Frontal cortex (tissue), 4 donors: Measurements from ENCODE around the gene NDUFB1. TPM values are rescaled to one million over a fixed set of nuclear protein-coding genes. Genes with fewer than 3 reads are reported as not detected.

Experiments
- DNase-seq, 2 donors: peaks; one replicate each; pipeline ENCODE4 v3.0.0; 2012; ENCODE audit warnings: low spot score in 2 of 2
- FAIRE-seq: peaks from 2 replicates; lab custom pipeline; 2012; peaks lifted over from hg19 to GRCh38; lab: Jason Lieb, UNC
- total RNA-seq: library from RNA; depleted of rRNA; stranded (reverse); fragments of >200 nt; gene quantifications from one replicate; pipeline ENCODE4 v1.2.3, GENCODE V29; 2014
- donor health status: control.
- donor health status: control.
- donor health status: control.

NDUFB1 gene
- total RNA-seq = 189 TPM

DNA sequence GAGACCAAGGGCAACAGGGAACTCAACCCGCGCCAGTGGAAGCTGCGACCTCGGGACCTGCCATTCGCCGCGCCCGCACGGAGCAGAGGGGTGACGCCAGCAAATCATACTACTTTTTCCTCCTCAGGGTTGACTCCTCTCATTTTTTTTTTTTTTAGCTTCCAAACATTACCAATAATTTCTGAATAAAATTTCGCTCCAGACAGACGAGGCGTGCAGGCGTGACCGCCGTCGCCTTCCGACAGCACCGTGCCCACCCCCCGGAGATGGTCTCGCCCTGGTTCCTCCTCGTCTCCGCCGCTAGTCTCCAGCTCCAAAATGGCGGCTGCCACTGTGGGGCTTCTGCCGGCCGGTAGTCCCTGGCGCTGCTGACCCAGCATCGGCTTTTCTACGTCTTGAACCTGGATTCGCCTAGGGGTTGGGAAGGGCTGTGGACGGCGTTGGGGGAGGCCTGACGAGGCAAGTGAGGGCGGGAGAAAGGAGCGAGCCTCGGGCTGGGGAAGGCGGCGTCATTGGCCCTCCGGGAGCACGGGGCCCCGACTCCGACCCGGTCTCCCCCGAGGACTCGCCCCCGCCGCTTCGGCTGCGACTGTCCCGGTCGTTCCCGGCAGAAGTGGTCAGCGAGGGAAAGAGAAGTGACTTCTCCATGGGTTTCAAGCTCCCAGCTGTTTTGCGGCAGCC is at the start of gene NDUFB1, which contains the start of gene CPSF2:
Gene NDUFB1, minus strand, starts transcription at position 37 of the 681 bp plus-strand sequence. CDS start 4,069 bp downstream, outside the sequence.
Gene CPSF2, plus strand, starts transcription at position 300 of the 681 bp plus-strand sequence. CDS start 9,016 bp downstream, outside the sequence.
- FAIRE-seq (no peak), DNase-seq (peak; percentile 79 to 89)

DNA sequence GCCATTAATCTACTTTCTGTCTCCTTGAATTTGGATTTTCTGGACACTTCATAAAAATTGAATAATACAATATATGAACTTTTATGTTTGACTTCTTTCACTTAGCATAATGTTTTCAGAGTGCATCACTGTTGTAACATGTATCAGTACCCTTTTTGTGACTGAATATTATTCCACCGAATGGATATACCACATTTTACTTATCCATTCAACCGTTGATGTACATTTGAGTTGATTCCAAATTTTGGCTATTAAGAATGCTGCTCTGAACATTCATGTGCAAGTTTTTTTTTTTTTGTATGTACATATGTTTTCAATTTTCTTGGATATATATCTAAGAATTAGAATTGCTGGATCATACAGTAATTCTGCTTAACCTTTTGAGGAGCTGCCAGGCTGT is 43.5 kb upstream of the NDUFB1 start:
- FAIRE-seq = no peak
- DNase-seq = no peak

DNA sequence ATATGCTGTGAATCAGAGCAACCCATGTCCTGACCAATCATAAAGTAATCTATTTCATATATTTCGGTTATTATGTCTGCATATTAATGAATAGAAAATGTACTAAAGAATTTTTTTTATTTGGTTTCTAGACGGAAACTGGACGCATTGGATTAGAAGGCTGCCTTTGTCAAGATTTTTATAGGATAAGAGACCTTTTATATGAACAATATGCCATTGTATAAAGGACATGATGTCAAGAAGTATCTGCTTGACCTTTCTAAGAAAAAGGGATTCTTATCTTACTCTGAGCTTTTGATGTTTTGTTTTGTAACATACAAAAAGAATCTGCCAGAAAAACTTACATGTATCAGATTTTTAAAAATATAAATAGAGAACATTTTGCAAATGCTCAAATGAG is 40.0 kb upstream of the NDUFB1 start:
- FAIRE-seq = no peak
- DNase-seq = no peak

DNA sequence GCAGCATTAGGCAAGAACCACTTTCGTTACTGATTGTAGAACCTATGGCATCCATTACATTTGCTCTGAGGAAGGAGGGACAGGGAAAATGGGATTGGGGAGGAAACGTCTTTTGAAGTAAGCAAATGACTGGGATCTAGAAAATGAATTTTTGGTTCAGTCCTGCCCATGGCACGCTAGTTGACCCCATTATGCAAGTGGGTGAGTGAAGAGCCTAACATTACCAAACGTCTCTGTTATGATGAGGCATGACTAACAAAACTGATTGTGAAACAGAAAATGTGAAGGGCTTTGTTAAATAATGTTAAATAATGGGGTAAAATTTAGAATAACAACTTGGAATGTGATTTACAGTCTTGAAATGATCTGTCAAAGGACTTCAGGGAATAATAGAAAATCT is 39.1 kb upstream of the NDUFB1 start:
- FAIRE-seq (no peak), DNase-seq (no peak)

DNA sequence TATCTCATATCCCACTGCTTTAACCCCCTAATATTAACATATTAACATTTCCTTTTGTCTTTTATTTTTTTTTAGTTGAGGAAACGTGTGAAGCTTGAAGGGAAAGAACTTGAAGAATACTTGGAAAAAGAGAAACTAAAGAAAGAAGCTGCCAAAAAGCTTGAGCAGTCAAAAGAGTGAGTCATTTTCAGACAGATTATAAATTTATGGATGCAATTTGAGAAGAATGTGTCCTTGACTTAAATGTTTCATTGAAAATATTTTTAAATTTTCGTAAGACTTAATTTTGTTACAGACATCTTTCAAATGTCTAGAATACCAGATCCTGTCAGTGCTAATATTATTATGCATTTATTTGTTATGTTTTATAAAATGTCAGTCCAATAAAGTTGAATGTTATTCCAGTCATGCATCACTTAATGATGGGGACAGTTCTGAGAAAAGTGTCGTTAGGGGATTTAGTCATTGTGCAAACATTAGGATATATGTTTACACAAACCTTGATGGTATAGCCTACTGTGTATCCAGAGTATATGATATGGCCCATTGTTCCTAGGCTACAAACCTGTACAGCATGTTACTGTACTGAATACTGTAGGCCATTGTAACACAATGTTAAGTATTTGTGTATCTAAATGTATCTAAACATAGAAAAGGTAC is 32.9 kb upstream of the NDUFB1 start:
- FAIRE-seq (no peak), DNase-seq (no peak)

DNA sequence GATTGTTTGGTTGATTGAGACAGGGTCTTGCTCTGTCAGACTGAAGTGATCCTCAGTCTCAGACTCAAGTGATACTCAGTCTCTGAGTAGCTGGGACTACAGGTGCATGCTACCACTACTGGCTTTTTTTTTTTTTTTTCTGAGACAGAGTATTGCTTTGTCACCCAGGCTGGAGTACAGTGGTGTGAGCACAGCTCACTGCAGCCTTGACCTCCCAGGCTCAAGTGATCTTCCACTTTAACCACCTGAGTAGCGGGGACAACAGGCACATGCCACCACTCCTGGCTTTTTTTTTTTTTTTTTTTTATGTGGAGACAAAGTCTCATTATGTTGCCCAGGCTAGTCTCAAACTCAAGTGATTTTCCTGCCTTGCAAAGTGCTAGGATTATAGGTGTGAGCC is 32.1 kb upstream of the NDUFB1 start:
- no peak for FAIRE-seq

DNA sequence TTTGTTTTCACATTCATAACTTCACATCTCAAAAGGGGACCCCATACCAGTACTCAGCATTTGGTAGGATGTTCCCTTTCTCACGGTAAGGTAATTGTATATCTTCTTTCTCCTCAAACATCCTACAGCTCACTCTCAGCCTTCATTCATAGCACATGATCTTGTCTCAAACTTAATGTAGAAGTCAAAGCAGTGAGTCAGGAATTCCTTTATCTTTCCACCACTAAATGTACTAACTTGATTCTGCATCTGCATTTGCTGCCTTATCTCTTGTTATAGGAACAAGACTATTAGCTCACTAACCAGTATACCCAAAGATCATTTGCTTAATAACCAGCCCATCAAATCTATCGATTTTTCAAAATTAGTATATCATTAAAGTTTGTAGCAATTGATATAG is 23.2 kb upstream of the NDUFB1 start:
- FAIRE-seq = no peak
- no peak for DNase-seq

More for the DNA sequence above, 32.1 kb upstream of the NDUFB1 start:
- no peak for DNase-seq

DNA sequence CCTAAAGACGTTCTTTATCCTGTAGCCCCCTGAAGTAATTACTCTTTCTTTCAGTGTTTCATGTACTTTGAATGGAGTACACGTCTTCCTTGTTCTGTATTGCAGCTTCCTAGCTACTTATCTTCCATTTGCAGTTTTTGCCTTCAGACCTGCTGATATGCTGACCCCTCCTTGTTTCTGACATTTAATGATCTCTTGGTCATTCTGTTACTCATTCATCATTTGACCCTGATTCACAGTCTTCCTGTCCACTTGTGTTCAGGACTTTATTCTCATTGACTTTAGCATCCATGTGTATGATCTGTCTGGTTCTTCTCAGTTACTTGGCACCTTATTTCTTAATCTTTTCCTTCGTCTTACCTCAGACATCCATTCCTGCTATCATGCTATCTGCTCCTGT is 22.5 kb upstream of the NDUFB1 start:
- no peak for DNase-seq
- no peak for FAIRE-seq

DNA sequence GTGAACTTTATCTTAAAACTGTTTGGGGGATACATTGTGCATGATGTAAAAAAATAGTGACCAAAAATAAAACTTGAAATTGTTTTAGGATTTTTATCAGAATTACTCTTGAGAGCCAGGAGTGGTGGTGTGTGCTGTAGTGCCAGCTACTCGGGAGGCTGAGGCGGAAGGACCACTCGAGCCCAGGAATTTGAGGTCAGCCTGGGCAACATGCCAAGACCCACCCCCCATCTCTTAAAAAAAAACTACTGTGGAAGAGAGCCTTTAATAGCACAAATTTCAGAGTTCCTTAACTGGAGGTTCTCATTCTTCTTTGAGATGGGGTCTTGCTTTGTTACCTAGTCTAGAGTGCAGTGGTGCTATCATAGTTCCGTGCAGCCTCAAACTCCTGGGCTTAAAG is 21.8 kb upstream of the NDUFB1 start:
- FAIRE-seq = no peak

DNA sequence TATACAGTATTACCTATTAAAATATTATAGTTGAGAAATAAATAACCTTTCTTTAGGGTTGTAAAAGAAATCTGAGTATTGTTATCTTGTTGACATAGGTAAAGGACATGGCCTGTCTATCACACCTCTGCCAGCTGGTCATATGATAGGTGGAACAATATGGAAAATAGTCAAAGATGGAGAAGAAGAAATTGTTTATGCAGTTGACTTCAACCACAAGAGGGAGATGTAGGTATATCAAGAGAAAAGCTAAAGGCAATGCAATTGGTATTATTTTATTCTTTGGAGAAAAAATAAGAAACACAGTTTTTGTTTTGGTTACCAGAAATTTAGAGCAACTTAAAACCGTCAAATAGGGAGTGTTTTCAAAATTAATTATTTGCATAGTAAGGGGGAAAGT is 13.8 kb upstream of the NDUFB1 start:
- DNase-seq (no peak), FAIRE-seq (no peak)

More for the DNA sequence above, 21.8 kb upstream of the NDUFB1 start:
- no peak for DNase-seq

DNA sequence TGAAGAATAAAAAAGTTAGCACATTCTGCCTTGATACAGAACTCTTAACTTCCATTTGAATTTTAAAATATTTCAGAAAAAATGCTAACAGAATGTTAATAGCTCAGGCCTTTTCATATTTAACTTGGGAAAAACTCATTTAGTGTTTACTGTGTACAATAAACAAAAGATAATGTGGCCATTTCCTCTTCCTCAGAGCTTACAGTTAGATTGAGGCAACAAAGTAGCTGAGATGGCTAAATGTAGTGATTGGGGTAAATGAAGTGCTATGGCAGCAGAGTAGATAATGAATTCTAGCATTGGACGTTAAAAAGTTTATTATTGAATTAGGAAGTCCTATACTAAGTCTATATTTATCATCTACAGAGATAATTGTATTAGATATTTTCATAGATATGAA is 12.9 kb upstream of the NDUFB1 start:
- DNase-seq (no peak), FAIRE-seq (no peak)

DNA sequence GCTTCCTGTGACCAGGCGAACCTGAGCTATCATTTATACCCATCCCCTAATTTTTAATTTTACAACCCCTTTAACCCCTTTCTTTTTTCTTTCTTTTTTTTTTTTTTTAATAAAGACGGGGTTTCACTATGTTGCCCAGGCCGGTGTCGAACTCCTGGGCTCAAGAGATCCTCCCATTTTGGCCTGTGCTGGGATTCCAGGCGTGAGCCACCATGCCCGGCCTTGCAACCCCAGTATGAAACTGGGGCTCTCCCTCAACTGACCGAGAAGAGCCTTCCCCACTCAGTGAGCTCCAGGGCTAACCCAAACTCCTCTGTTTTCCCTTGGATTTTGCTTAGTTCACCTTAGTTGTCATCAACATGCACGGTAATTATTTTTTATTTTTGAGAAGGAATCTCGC is 1.3 kb upstream of the NDUFB1 start:
- no peak for DNase-seq
- FAIRE-seq = no peak

DNA sequence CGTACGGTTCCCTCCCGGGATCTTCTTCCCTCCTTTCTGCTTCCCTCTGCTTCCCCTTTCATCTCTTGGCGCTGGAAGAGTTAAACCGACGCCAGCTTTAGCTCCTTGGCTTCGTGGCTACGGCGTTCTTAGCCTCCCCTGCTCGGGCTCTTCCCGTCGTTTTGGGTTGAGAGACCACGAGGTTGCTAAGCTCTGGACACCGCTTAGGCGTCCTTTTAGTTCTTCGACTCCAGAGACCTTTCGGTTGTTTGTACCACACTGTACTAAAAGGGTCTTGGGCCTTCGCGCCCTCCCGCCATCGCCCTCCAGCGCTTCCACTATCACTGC is 808 bp upstream of the NDUFB1 start:
- no peak for FAIRE-seq
- peak in 1 of 2 donors; percentile 11 for DNase-seq

DNA sequence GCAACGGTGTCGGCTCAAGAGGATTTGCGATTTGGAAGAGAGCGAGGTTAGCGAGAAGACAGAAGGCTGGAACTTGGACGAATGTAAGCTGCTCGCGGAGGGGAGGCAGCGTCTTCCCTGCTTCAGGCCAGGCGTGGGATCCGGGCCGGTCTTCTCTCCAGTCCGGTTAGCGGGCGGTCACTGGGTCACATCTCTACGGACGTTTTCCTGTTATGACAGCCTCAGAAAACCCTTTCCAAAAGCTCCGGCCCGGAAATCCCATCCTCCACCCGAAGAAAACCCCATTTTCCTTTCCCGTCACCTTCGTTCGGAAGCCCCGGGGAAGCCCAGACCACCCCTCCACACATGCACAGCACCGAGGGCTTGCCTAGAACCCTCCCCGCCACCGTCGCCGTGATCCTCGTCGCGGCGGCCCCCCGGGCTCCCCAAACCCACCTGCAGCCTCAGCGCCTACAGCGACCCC is 268 bp downstream of the NDUFB1 start:
- peak; percentile 33 to 65 for DNase-seq
- FAIRE-seq = no peak

DNA sequence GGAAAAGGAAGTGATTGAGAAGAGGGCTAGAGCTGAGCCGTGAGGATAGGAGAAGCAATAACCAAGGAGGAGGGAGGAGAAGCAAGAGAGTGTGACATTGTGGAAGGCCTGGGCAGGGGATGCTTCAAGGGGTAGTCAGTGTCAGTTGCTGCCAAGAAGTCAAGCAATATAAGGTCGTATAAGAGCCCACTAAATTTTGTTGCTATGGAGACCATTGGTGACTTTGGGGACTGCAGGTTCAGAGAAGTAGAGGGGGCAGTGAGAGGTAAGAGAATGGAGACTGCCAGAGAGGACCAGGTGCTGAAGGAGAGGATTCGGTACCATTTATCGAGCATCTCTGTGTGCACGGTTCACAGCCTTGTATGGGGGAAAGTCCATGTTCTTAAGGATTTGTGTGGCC is 12.0 kb downstream of the NDUFB1 start:
- FAIRE-seq = no peak

DNA sequence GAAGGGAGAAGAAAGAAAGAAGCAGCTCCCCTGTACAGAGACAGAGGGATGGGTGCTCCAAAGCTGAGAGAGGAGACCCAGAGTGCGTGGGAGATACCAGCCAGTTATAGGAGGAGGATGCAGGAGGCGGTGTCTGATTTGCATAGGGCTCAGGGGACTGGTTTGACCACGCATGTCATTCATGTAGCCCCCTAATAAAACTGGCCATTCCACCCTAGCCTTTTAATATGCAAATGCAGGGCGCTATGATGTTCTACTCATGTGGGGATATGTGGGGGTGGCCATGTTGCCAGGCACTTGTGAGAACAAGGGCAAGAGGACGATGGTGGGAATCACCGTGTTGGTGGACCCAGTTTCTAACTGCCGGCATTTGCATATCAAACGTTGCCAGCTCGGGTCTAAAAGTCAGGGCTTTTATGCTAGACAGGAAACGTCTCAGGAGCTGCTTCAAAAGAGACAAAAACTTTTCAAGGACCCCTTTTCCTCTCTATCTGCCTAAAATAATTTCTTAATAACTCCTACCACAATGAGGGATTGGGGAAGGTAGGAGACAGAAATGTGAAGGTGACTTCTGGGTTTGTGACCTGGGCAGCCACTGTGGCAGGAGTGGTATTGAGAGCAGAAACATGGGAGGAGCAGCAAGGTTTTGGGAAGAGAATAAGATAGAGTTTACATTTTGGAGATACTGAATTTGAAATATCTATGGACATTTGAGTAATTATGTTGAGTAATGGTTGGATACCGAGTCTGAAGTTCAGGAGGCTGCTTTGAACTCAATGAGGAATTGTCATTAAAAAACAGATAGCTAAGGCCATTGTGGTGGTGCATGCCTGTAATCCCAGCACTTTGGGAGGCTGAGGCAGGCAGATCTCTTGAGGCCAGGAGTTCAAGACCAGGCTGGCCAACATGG is 12.9 kb downstream of the NDUFB1 start:
- DNase-seq (no peak), FAIRE-seq (no peak)

More for the DNA sequence above, 12.0 kb downstream of the NDUFB1 start:
- no peak for DNase-seq

DNA sequence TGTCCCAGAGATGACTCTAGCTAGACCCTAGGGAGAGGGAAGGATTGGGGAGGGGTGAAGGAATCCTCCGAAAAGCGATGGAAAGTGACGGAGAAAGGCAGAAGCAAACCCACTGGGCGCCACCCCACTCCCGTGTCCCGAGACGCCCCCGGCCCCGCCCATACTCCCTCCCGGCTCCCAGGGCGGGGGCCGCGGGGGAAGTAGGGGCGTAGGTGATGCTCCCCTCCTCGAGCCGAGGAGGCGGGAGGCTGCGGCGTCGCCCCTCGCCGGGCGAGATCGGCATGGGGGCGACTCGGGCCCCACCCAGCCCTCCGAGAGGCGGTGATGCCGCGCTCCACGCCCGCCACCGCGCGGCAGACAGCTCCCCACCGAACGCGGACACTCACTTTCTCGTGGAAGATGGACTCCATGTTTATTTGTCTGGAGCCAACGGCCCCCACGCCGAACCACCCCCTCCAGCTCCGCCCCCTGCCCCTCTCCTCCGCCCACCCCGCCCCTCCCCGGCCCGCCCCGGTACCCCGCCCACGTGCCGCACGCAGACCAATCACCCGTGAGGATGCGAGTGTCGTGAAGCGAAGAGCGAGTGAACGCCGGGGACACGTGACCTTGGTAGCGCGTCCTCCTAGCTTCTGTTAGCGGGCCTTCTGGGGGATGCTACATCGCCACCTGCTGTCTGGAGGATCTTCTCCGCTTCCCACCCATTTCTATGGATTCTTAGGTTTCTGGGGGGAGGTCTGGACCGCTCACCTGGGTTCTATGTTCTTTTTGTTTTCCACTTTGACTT is 15.2 kb downstream of the NDUFB1 start, which contains the start of gene ATXN3:
Gene ATXN3, minus strand, starts transcription at position 440 of the 784 bp plus-strand sequence. Its CDS starts 30 bp downstream, at position 410.
- FAIRE-seq = no peak
- peak; percentile 93 to 95 for DNase-seq

DNA sequence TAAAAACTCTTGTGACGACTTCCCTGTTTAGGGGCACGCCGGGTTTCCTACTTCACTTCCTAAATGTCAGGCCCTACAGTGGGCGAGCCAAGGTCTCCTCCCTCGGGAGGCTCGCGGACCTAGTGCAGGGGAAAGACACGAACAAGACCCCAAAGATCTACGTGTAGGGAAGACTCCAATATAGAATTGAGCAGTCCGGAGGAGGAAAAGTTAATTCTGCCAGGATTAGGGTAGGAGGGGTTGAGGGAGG is 15.7 kb downstream of the NDUFB1 start:
- DNase-seq = no peak
- no peak for FAIRE-seq

DNA sequence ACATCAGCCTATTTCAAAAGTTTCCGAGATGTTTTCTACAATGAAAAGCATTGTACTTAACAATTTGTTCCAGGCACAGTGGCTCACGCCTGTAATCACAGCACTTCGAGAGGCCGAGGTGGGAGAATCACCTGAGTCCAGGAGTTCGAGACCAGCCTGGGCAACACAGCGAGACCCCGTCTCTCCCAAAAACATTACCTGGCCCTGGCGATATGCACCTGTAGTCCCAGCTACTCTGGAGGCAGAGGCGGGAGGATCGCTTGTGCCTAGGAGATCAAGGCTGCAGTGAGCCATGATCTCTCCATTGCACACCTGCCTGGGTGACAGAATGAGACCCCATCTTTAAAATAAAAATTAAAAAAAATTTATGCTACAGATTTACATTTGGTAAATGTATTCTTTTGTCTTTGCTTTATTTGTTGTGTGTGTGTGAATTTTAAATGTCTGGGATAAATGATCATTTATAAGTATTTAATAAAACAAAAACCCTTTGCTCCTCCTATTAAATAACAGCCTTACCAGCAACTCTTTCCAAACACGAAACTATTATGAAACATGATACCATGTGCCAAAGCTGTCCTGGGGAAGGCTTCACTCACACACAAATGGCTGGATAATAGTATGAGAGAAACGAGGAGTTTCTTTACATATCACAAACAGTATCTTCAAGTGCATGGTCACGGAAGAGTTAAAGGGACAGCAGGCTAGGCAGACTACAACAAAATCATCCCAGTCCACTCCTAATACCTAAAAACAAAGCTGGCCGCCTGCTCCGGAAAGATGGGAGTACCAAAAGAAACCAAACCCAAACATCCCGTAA is 16.2 kb downstream of the NDUFB1 start:
- FAIRE-seq (no peak), DNase-seq (peak in 1 of 2 donors; percentile 41)
